HEK293 (cell line): ENCODE measurements around the gene ACTR3C.

Source experiments
- CTCF ChIA-PET: fragments of 350-600 bp; formaldehyde crosslinking; extraction: SDS; loops from one replicate; lab custom pipeline; 2021; ENCODE audit warnings: antibody characterized with exemption; lab: Yijun Ruan, JAX
- POLR2A ChIA-PET: fragments of 300-600 bp; formaldehyde crosslinking; extraction: SDS; loops from one replicate; lab custom pipeline; 2020; ENCODE audit warnings: antibody characterized with exemption, inconsistent platforms; lab: Yijun Ruan, JAX
- H3K27ac ChIP-seq: fragments of 200-500 bp; sonication (Bioruptor generic); 2 replicates; pipeline ENCODE4 v1.5.1; 2014; ENCODE audit warnings: low read depth, low read length, control low read depth, inconsistent platforms; ENCODE audit errors: extremely low read depth
- H3K36me3 ChIP-seq, 2 experiments: fragments of 200-500 bp in 1 of 2; sonication (Bioruptor generic) in 1 of 2; 1 replicate in 1 of 2; 2 replicates in 1 of 2; pipeline ENCODE4 v1.5.1; 2014 to 2017; ENCODE audit warnings: inconsistent platforms in 2 of 2, low read length in 2 of 2; ENCODE audit not compliant: control insufficient read depth in 2 of 2, insufficient read depth in 1 of 2
- H3K4me1 ChIP-seq: fragments of 200-500 bp; sonication (Bioruptor generic); 2 replicates; pipeline ENCODE4 v1.5.1; 2014; ENCODE audit warnings: mild to moderate bottlenecking, low read length, inconsistent platforms; ENCODE audit not compliant: control insufficient read depth, insufficient read depth
- H3K4me3 ChIP-seq: 2 replicates; pipeline ENCODE4 v1.5.1; 2011; ENCODE audit warnings: low read depth, mild to moderate bottlenecking, control low read depth, low read length, moderate library complexity
- H3K9me3 ChIP-seq: fragments of 200-500 bp; sonication (Bioruptor generic); 2 replicates; pipeline ENCODE4 v1.5.1; 2014; ENCODE audit warnings: low read depth, low read length, inconsistent platforms; ENCODE audit not compliant: control insufficient read depth, insufficient read depth
- GFI1B ChIP-seq: fragments of 450-650 bp; formaldehyde crosslinking; IDR thresholded peaks from 2 replicates; pipeline ENCODE4 v1.5.1; 2016; ENCODE audit warnings: missing biosample characterization, missing genetic modification characterization
- HOXA7 ChIP-seq: sonication (generic); formaldehyde crosslinking; IDR thresholded peaks from 2 replicates; pipeline ENCODE4 v1.8.1; 2022; ENCODE audit warnings: missing genetic modification reagents, borderline replicate concordance
- IKZF3 ChIP-seq: fragments of 450-650 bp; IDR thresholded peaks from 2 replicates; pipeline ENCODE4 v1.5.0; 2018; ENCODE audit warnings: missing biosample characterization, mild to moderate bottlenecking, missing genetic modification characterization, moderate library complexity
- MYNN ChIP-seq: fragments of 450-650 bp; formaldehyde crosslinking; IDR thresholded peaks from 2 replicates; pipeline ENCODE4 v1.5.1; 2016; ENCODE audit warnings: missing biosample characterization, missing genetic modification characterization, borderline replicate concordance
- MZF1 ChIP-seq: fragments of 450-650 bp; formaldehyde crosslinking; IDR thresholded peaks from 2 replicates; pipeline ENCODE4 v1.5.1; 2017; ENCODE audit warnings: missing biosample characterization, missing genetic modification characterization, borderline replicate concordance
- OSR2 ChIP-seq: fragments of 450-650 bp; formaldehyde crosslinking; IDR thresholded peaks from 2 replicates; pipeline ENCODE4 v1.5.1; 2016; ENCODE audit warnings: missing biosample characterization, missing genetic modification characterization
- PRDM6 ChIP-seq: fragments of 450-650 bp; formaldehyde crosslinking; IDR thresholded peaks from 2 replicates; pipeline ENCODE4 v1.5.1; 2017; ENCODE audit warnings: missing biosample characterization, missing genetic modification characterization
- ZBTB17 ChIP-seq: fragments of 450-650 bp; formaldehyde crosslinking; IDR thresholded peaks from 2 replicates; pipeline ENCODE4 v1.5.1; 2016; ENCODE audit warnings: missing biosample characterization, missing genetic modification characterization
- ZBTB20 ChIP-seq: fragments of 450-650 bp; formaldehyde crosslinking; IDR thresholded peaks from 2 replicates; pipeline ENCODE4 v1.5.1; 2016; ENCODE audit warnings: missing biosample characterization, missing genetic modification characterization
- ZBTB21 ChIP-seq: fragments of 450-650 bp; formaldehyde crosslinking; IDR thresholded peaks from 2 replicates; pipeline ENCODE4 v1.5.1; 2017; ENCODE audit warnings: missing biosample characterization, missing genetic modification characterization
- ZBTB48 ChIP-seq: fragments of 450-650 bp; formaldehyde crosslinking; IDR thresholded peaks from 2 replicates; pipeline ENCODE4 v1.5.1; 2016; ENCODE audit warnings: missing biosample characterization, missing genetic modification characterization
- ZBTB7A ChIP-seq: fragments of 450-650 bp; formaldehyde crosslinking; IDR thresholded peaks from 2 replicates; pipeline ENCODE4 v1.5.1; 2016; ENCODE audit warnings: low read depth, missing biosample characterization, missing genetic modification characterization
- ZNF10 ChIP-seq: fragments of 450-650 bp; formaldehyde crosslinking; IDR thresholded peaks from 2 replicates; pipeline ENCODE4 v1.5.1; 2017; ENCODE audit warnings: missing biosample characterization, missing genetic modification characterization
- ZNF155 ChIP-seq: fragments of 450-650 bp; formaldehyde crosslinking; IDR thresholded peaks from 2 replicates; pipeline ENCODE4 v1.5.1; 2016; ENCODE audit warnings: missing biosample characterization, missing genetic modification characterization
- ZNF174 ChIP-seq: fragments of 450-650 bp; formaldehyde crosslinking; IDR thresholded peaks from 2 replicates; pipeline ENCODE4 v1.5.0; 2017; ENCODE audit warnings: missing biosample characterization, mild to moderate bottlenecking, missing genetic modification characterization
- ZNF2 ChIP-seq: fragments of 450-650 bp; formaldehyde crosslinking; IDR thresholded peaks from 2 replicates; pipeline ENCODE4 v1.5.1; 2016; ENCODE audit warnings: missing biosample characterization, missing genetic modification characterization
- ZNF202 ChIP-seq: fragments of 450-650 bp; formaldehyde crosslinking; IDR thresholded peaks from 2 replicates; pipeline ENCODE4 v1.5.1; 2016; ENCODE audit warnings: missing biosample characterization, missing genetic modification characterization, borderline replicate concordance
- ZNF24 ChIP-seq: fragments of 450-650 bp; formaldehyde crosslinking; IDR thresholded peaks from 2 replicates; pipeline ENCODE4 v1.5.1; 2016; ENCODE audit warnings: missing biosample characterization, missing genetic modification characterization
- ZNF274 ChIP-seq, 2 experiments: fragments of 200-500 bp in 1 of 2; fragments of 450-650 bp in 1 of 2; sonication (Bioruptor generic) in 1 of 2; formaldehyde crosslinking in 1 of 2; IDR thresholded peaks; 2 replicates each; pipeline versions ENCODE4 v1.5.1 to v1.6.1; 2014 to 2016; ENCODE audit warnings: borderline replicate concordance in 1 of 2, inconsistent platforms in 1 of 2, low read length in 1 of 2, missing biosample characterization in 1 of 2, missing genetic modification characterization in 1 of 2
- ZNF362 ChIP-seq: fragments of 450-650 bp; formaldehyde crosslinking; IDR thresholded peaks from 2 replicates; pipeline ENCODE4 v1.5.1; 2016; ENCODE audit warnings: missing biosample characterization, missing genetic modification characterization
- ZNF366 ChIP-seq: fragments of 450-650 bp; formaldehyde crosslinking; conservative IDR thresholded peaks from 2 replicates; pipeline ENCODE4 v1.5.1; 2016; ENCODE audit warnings: missing biosample characterization, missing genetic modification characterization
- ZNF423 ChIP-seq: fragments of 450-650 bp; formaldehyde crosslinking; IDR thresholded peaks from 2 replicates; pipeline ENCODE4 v1.5.1; 2016; ENCODE audit warnings: missing biosample characterization, missing genetic modification characterization
- ZNF521 ChIP-seq: fragments of 450-650 bp; formaldehyde crosslinking; IDR thresholded peaks from 2 replicates; pipeline ENCODE4 v1.5.1; 2017; ENCODE audit warnings: missing biosample characterization, mild to moderate bottlenecking, missing genetic modification characterization
- ZNF548 ChIP-seq: fragments of 450-650 bp; formaldehyde crosslinking; IDR thresholded peaks from 2 replicates; pipeline ENCODE4 v1.5.1; 2016; ENCODE audit warnings: missing biosample characterization, missing genetic modification characterization
- ZNF558 ChIP-seq: fragments of 450-650 bp; formaldehyde crosslinking; IDR thresholded peaks from 2 replicates; pipeline ENCODE4 v1.5.1; 2016; ENCODE audit warnings: missing biosample characterization, missing genetic modification characterization
- ZNF600 ChIP-seq: fragments of 450-650 bp; formaldehyde crosslinking; IDR thresholded peaks from 2 replicates; pipeline ENCODE4 v1.5.1; 2016; ENCODE audit warnings: missing biosample characterization, missing genetic modification characterization
- ZNF621 ChIP-seq: fragments of 450-650 bp; formaldehyde crosslinking; IDR thresholded peaks from 2 replicates; pipeline ENCODE4 v1.5.1; 2017; ENCODE audit warnings: missing biosample characterization, missing genetic modification characterization
- ZNF626 ChIP-seq: fragments of 450-650 bp; sonication (Bioruptor Pico); formaldehyde crosslinking; IDR thresholded peaks from 2 replicates; pipeline ENCODE4 v1.5.1; 2018; ENCODE audit warnings: missing biosample characterization, missing genetic modification characterization, inconsistent platforms
- ZSCAN23 ChIP-seq: fragments of 450-650 bp; formaldehyde crosslinking; IDR thresholded peaks from 2 replicates; pipeline ENCODE4 v1.5.1; 2016; ENCODE audit warnings: missing biosample characterization, missing genetic modification characterization
- ZXDB ChIP-seq: fragments of 450-650 bp; formaldehyde crosslinking; IDR thresholded peaks from 2 replicates; pipeline ENCODE4 v1.5.1; 2016; ENCODE audit warnings: missing biosample characterization, missing genetic modification characterization
- TF ChIP-seq, protein P1 (sequence below): IDR thresholded peaks from 2 replicates; pipeline ENCODE4 v1.6.1; 2011; ENCODE audit warnings: mild to moderate bottlenecking, low read depth, low read length, borderline replicate concordance
- TF ChIP-seq, protein P2 (sequence below): fragments of 450-650 bp; formaldehyde crosslinking; IDR thresholded peaks from 2 replicates; pipeline ENCODE4 v1.5.1; 2016; ENCODE audit warnings: missing biosample characterization, missing genetic modification characterization

Gene ACTR3C

GRCh38 chr7:150359622-150360362 is 36.4 kb upstream of the ACTR3C start:
- ChIA-PET POLR2A (no interaction called here), CTCF (no interaction called here)
- Histone ChIP-seq H3K27ac (no peak overlapping the region), H3K4me3 (no peak overlapping the region), H3K4me1 (no peaks in the 10 kb centered on the region), H3K36me3 (no peaks in the 10 kb centered on the region), H3K9me3 (no peaks in the 10 kb centered on the region)
- no peak for TF ChIP-seq IKZF3
- TF ChIP-seq ZNF626 (tag by site-specific recombination): no peak
- TF ChIP-seq ZBTB20 (tag by site-specific recombination): no peak
- TF ChIP-seq, protein P1, sequence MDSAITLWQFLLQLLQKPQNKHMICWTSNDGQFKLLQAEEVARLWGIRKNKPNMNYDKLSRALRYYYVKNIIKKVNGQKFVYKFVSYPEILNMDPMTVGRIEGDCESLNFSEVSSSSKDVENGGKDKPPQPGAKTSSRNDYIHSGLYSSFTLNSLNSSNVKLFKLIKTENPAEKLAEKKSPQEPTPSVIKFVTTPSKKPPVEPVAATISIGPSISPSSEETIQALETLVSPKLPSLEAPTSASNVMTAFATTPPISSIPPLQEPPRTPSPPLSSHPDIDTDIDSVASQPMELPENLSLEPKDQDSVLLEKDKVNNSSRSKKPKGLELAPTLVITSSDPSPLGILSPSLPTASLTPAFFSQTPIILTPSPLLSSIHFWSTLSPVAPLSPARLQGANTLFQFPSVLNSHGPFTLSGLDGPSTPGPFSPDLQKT: no peak
- TF ChIP-seq ZNF10 (tag by site-specific recombination): no peak; the same call in 1 of the 2 replicates
- TF ChIP-seq ZNF548 (tag by site-specific recombination): no peak
- TF ChIP-seq MZF1 (tag by site-specific recombination): no peak
- peak; percentile 100 for TF ChIP-seq ZNF2 (tag by site-specific recombination)
- no peak for TF ChIP-seq MYNN (tag by site-specific recombination)
- TF ChIP-seq, protein P2, sequence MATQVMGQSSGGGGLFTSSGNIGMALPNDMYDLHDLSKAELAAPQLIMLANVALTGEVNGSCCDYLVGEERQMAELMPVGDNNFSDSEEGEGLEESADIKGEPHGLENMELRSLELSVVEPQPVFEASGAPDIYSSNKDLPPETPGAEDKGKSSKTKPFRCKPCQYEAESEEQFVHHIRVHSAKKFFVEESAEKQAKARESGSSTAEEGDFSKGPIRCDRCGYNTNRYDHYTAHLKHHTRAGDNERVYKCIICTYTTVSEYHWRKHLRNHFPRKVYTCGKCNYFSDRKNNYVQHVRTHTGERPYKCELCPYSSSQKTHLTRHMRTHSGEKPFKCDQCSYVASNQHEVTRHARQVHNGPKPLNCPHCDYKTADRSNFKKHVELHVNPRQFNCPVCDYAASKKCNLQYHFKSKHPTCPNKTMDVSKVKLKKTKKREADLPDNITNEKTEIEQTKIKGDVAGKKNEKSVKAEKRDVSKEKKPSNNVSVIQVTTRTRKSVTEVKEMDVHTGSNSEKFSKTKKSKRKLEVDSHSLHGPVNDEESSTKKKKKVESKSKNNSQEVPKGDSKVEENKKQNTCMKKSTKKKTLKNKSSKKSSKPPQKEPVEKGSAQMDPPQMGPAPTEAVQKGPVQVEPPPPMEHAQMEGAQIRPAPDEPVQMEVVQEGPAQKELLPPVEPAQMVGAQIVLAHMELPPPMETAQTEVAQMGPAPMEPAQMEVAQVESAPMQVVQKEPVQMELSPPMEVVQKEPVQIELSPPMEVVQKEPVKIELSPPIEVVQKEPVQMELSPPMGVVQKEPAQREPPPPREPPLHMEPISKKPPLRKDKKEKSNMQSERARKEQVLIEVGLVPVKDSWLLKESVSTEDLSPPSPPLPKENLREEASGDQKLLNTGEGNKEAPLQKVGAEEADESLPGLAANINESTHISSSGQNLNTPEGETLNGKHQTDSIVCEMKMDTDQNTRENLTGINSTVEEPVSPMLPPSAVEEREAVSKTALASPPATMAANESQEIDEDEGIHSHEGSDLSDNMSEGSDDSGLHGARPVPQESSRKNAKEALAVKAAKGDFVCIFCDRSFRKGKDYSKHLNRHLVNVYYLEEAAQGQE: no peak
- no peak; the same call in 1 of the 2 replicates for TF ChIP-seq ZNF423 (tag by site-specific recombination)
- no peak for TF ChIP-seq ZNF362 (tag by site-specific recombination)
- TF ChIP-seq ZBTB17 (tag by site-specific recombination): peak; percentile 90
- no peak for TF ChIP-seq ZBTB48 (tag by site-specific recombination)
- TF ChIP-seq ZXDB (tag by site-specific recombination): peak; percentile 67
- TF ChIP-seq ZNF558 (tag by site-specific recombination): no peak
- TF ChIP-seq ZNF174 (tag by site-specific recombination): no peak
- TF ChIP-seq ZNF600 (tag by site-specific recombination): peak; percentile 57; the same call in 1 of the 2 replicates
- 0 out of 2 replicates have a peak, but pooled peaks have one; percentile 74 for TF ChIP-seq ZNF24 (tag by site-specific recombination)
- TF ChIP-seq ZNF366 (tag by site-specific recombination): peak; percentile 83
- no peak for TF ChIP-seq GFI1B
- TF ChIP-seq ZSCAN23: peak; percentile 99
- TF ChIP-seq PRDM6 (tag by site-specific recombination): no peak; the same call in 1 of the 2 replicates
- TF ChIP-seq ZNF621 (tag by site-specific recombination): no peak
- no peak for TF ChIP-seq ZBTB21
- TF ChIP-seq ZNF155 (tag by site-specific recombination): peak; percentile 79; the same call in 1 of the 2 replicates
- peak; percentile 94 for TF ChIP-seq OSR2 (tag by site-specific recombination)
- TF ChIP-seq ZNF202 (tag by site-specific recombination): no peak
- no peak for TF ChIP-seq HOXA7 (CRISPR knock-in tag)
- peak; percentile 96; the same call in 1 of the 2 replicates for TF ChIP-seq ZBTB7A (tag by site-specific recombination)
- TF ChIP-seq ZNF521 (tag by site-specific recombination): no peak
- TF ChIP-seq ZNF274 (IDR thresholded peaks at IDR 0.05; ENCODE audit: low read length): no peak
- TF ChIP-seq ZNF274 (tag by site-specific recombination; IDR thresholded peaks at IDR 0.05; ENCODE audit: borderline replicate concordance): no peak
